HG02678 (cell line): ENCODE results near the gene TPM3.
A peak's percentile ranks its signal among the peaks of the same experiment; 100 is the strongest.
"Not testable (repeated sequence)": the region's sequence is repeated elsewhere in the genome, so short reads cannot be mapped to it uniquely, and the experiment has no call there.

Source experiments
- ATAC-seq: cut with Tn5 transposase; IDR thresholded peaks from one replicate; pipeline ENCODE4 v1.9.1; 2021; ENCODE audit warnings: mild to moderate bottlenecking, moderate library complexity; ENCODE audit not compliant: unreplicated experiment

The TPM3 gene

GRCh38 chr1:154191990-154192461 lies at the start of gene TPM3:
TSS of gene TPM3 (minus strand) at chr1:154192100. CDS start at chr1:154192018, 82 bp downstream.
- no peak for ATAC-seq

GRCh38 chr1:154240294-154240833 lies 48.5 kb upstream of the TPM3 start:
- ATAC-seq, result no peak

- no peak for ATAC-seq
These were observed 47.6 kb upstream of the TPM3 start for GRCh38 chr1:154239491-154239890.

- no peak for ATAC-seq
These were observed 46.1 kb upstream of the TPM3 start for GRCh38 chr1:154237880-154238506.

GRCh38 chr1:154237435-154237834 lies 45.5 kb upstream of the TPM3 start:
- no peak for ATAC-seq

GRCh38 chr1:154236855-154237254 lies 45.0 kb upstream of the TPM3 start:
- no peak for ATAC-seq

- ATAC-seq, result not testable (repeated sequence)
These were observed 41.2 kb upstream of the TPM3 start for GRCh38 chr1:154233127-154233526.

- ATAC-seq, result not testable (repeated sequence)
These were observed 39.2 kb upstream of the TPM3 start for GRCh38 chr1:154231112-154231511.

GRCh38 chr1:154225370-154225769 lies 33.5 kb upstream of the TPM3 start:
- no peak for ATAC-seq

GRCh38 chr1:154223621-154224020 lies 31.7 kb upstream of the TPM3 start:
- ATAC-seq, result no peak

- no peak for ATAC-seq
These were observed 31.0 kb upstream of the TPM3 start for GRCh38 chr1:154222918-154223317.

GRCh38 chr1:154222518-154222917 lies 30.6 kb upstream of the TPM3 start:
- no peak for ATAC-seq

GRCh38 chr1:154221278-154222001 lies 29.5 kb upstream of the TPM3 start:
- ATAC-seq, result peak; percentile 12

GRCh38 chr1:154220970-154221277 lies 29.0 kb upstream of the TPM3 start:
- ATAC-seq, result no peak

- ATAC-seq, result peak; percentile 94
These were observed 28.4 kb upstream of the TPM3 start, which contains the start of gene UBAP2L for GRCh38 chr1:154220071-154220969. TSS of gene UBAP2L (plus strand) at chr1:154220955. CDS start at chr1:154225124, 4,169 bp downstream.

- no peak for ATAC-seq
These were observed 27.6 kb upstream of the TPM3 start for GRCh38 chr1:154219541-154219940.

GRCh38 chr1:154218545-154218944 lies 26.6 kb upstream of the TPM3 start:
- no peak for ATAC-seq

GRCh38 chr1:154213274-154213673 lies 21.4 kb upstream of the TPM3 start:
- ATAC-seq, result no peak

GRCh38 chr1:154212083-154212482 lies 20.2 kb upstream of the TPM3 start:
- ATAC-seq, result no peak

- no peak for ATAC-seq
These were observed 16.9 kb upstream of the TPM3 start for GRCh38 chr1:154208677-154209388.

- ATAC-seq, result no peak
These were observed 15.4 kb upstream of the TPM3 start for GRCh38 chr1:154207262-154207661.
